Lower lobe of right lung (tissue), 2 donors: Measurements from ENCODE around the gene KIAA0513. TPM values are rescaled to one million over a fixed set of nuclear protein-coding genes. Genes with fewer than 3 reads are reported as not detected.

Experiments
- ATAC-seq, 2 donors: fragments of 200-7000 bp; cut with Tn5 transposase; one replicate each; pipeline ENCODE4 v1.9.1; 2020 to 2022; ENCODE audit warnings: mild to moderate bottlenecking in 2 of 2, moderate library complexity in 2 of 2
- DNase-seq: peaks from one replicate; pipeline ENCODE4 v3.0.0-alpha.2; 2020
- H3K27ac ChIP-seq: fragments of 200-600 bp; one replicate; pipeline ENCODE4 v1.8.0; 2022
- H3K27me3 ChIP-seq: fragments of 200-600 bp; one replicate; pipeline ENCODE4 v1.8.0; 2022; ENCODE audit warnings: low read depth
- H3K36me3 ChIP-seq: fragments of 200-600 bp; one replicate; pipeline ENCODE4 v1.8.0; 2022; ENCODE audit warnings: mild to moderate bottlenecking
- H3K4me1 ChIP-seq: fragments of 200-600 bp; one replicate; pipeline ENCODE4 v1.8.0; 2022
- H3K4me3 ChIP-seq: fragments of 200-600 bp; one replicate; pipeline ENCODE4 v1.8.0; 2022; ENCODE audit warnings: mild to moderate bottlenecking
- H3K9me3 ChIP-seq: fragments of 200-600 bp; one replicate; pipeline ENCODE4 v1.8.0; 2022
- intact Hi-C: fragments of 100-400 bp; cut with DNase I; formaldehyde crosslinking; loops from one replicate; pipeline ENCODE4 v1.11.0; 2022
- total RNA-seq: library from RNA; stranded (reverse); fragmentation: NEBNext Ultra II Directional; extraction: Animal tissue kit (Norgen Biotek cat#: 25700); gene quantifications from one replicate; pipeline ENCODE4 v1.2.1, GENCODE V29; 2021
- TF ChIP-seq, protein P1 (sequence below): fragments of 200-600 bp; IDR thresholded peaks from one replicate; pipeline ENCODE4 v1.8.0; 2022; ENCODE audit warnings: antibody characterized with exemption, mild to moderate bottlenecking
- donor health status: DM: no; HTN: yes; CAD: no; lungs with severe emphysema.

KIAA0513 gene
- total RNA-seq, 1 donor from 2014 or later, result 31.1 TPM

GRCh38 chr16:85054948-85055492 lies 27.4 kb downstream of the KIAA0513 start:
- TF ChIP-seq, protein P1, sequence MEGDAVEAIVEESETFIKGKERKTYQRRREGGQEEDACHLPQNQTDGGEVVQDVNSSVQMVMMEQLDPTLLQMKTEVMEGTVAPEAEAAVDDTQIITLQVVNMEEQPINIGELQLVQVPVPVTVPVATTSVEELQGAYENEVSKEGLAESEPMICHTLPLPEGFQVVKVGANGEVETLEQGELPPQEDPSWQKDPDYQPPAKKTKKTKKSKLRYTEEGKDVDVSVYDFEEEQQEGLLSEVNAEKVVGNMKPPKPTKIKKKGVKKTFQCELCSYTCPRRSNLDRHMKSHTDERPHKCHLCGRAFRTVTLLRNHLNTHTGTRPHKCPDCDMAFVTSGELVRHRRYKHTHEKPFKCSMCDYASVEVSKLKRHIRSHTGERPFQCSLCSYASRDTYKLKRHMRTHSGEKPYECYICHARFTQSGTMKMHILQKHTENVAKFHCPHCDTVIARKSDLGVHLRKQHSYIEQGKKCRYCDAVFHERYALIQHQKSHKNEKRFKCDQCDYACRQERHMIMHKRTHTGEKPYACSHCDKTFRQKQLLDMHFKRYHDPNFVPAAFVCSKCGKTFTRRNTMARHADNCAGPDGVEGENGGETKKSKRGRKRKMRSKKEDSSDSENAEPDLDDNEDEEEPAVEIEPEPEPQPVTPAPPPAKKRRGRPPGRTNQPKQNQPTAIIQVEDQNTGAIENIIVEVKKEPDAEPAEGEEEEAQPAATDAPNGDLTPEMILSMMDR, result no peak
- peak overlapping the region; percentile 37 for H3K4me3 ChIP-seq
- intact Hi-C loops, result no loop called here
- H3K27ac ChIP-seq, result peak overlapping the region; percentile 85
- peaks cover 31% of the 10 kb centered on the region for H3K4me1 ChIP-seq
- DNase-seq, result no peak
- ATAC-seq, result no peak
- H3K27me3 ChIP-seq, result no peaks in the 10 kb centered on the region
- peaks cover 9% of the 10 kb centered on the region for H3K36me3 ChIP-seq
- no peaks in the 10 kb centered on the region for H3K9me3 ChIP-seq

- Histone ChIP-seq H3K4me3 (peak overlapping the region; percentile 37), H3K9me3 (no peaks in the 10 kb centered on the region), H3K27me3 (no peaks in the 10 kb centered on the region), H3K27ac (peak overlapping the region; percentile 85), H3K36me3 (peaks cover 9% of the 10 kb centered on the region), H3K4me1 (peaks cover 31% of the 10 kb centered on the region)
- ATAC-seq (peak; percentile 94 to 96), DNase-seq (peak; percentile 79)
- intact Hi-C loops, result no loop called here
- TF ChIP-seq, protein P1, result no peak
Measured at GRCh38 chr16:85055493-85056210, 28.1 kb downstream of the KIAA0513 start.

DNA sequence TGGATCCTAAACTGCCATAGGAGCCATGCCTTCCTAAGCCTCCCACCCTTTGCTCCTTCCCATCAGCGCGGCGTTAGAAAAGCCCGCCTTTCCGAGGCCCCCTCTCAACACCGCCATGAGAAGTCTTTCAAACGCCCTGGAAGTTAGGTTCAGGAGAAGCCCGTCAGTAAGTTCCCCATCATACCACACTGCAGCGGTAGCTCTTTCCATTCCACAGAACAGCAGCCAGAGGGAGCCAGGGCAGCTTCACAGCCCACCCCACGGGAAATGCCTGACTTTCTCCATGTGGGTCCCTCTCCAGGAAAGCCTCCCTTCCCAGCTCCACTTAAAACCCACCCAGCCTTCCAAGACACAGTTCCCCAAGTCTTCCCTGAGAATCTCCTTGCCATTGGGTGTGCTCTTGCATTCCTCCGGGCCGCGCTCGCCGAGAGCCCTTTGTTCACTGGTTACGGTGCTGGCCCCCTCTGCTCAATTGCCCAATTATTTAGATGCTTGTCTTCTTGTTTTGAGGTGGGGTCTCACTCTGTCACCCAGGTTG lies 28.7 kb downstream of the KIAA0513 start:
- H3K9me3 ChIP-seq, result no peaks in the 10 kb centered on the region
- ATAC-seq (peak; percentile 52 to 75), DNase-seq (no peak)
- H3K36me3 ChIP-seq, result peaks cover 9% of the 10 kb centered on the region
- peaks cover 31% of the 10 kb centered on the region for H3K4me1 ChIP-seq
- TF ChIP-seq, protein P1, result peak; percentile 41
- peak overlapping the region; percentile 37 for H3K4me3 ChIP-seq
- intact Hi-C loops, result no loop called here
- no peaks in the 10 kb centered on the region for H3K27me3 ChIP-seq
- peak overlapping the region; percentile 85 for H3K27ac ChIP-seq

DNA sequence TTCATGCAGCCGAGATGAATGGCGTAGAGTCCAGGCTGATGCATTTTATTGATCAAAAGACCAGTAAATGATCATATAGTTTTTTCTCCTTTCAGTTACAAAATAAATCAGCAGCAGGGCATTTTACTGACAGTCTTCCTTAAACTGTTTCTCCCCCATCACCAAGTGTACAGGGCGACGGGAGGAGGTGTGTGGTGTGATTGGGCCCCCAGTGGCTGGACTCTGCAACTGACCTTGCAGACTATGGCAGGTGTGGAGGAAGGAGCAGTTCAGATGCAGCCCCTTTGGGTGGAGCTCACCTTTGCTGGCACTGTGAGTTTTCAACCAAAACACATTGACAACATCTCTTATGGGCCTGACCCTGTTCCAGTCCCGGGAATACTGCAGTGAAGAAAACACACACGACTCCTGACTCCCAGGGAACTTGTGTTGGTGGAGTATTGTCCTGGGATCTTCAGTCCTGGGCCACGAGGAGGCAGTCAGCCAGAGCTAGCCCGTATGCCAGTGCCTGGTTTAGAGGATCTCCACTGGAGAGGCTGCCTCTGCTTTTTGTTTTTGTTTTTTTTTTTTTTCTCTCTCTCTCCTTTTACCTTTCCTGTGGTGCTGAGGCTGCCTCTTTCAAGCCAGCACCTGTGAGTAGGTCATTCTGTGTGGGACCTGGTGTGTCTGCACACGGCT lies 29.8 kb downstream of the KIAA0513 start:
- TF ChIP-seq, protein P1, result peak; percentile 15
- Histone ChIP-seq H3K4me1 (peaks cover 40% of the 10 kb centered on the region), H3K27me3 (no peaks in the 10 kb centered on the region), H3K27ac (no peak overlapping the region), H3K9me3 (no peaks in the 10 kb centered on the region), H3K4me3 (no peak overlapping the region), H3K36me3 (peaks cover 9% of the 10 kb centered on the region)
- intact Hi-C loops, result no loop called here
- ATAC-seq (no peak), DNase-seq (no peak)

DNA sequence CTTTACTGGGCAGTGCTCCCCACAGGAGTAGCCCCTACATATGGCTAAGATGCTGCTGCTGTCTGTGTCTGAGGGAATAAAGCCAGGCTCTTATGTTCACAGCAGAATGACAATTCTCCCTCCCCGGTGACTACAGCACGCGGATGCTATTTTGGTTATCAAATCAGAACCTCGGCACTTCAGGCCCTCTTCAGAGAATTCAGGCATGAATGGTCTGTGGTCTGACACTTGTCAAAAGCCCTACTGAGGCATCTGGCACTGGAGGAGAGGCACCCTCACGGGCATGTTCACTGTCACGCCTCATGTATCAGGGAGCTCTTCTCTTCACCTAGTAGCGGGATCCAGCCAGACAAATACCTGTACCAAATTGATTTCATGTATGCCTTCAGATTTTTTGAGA lies 30.4 kb downstream of the KIAA0513 start:
- peaks cover 9% of the 10 kb centered on the region for H3K36me3 ChIP-seq
- intact Hi-C loops, result no loop called here
- H3K4me1 ChIP-seq, result peaks cover 46% of the 10 kb centered on the region
- H3K27ac ChIP-seq, result no peak overlapping the region
- TF ChIP-seq, protein P1, result no peak
- no peak overlapping the region for H3K4me3 ChIP-seq
- no peaks in the 10 kb centered on the region for H3K27me3 ChIP-seq
- ATAC-seq (no peak), DNase-seq (no peak)
- H3K9me3 ChIP-seq, result no peaks in the 10 kb centered on the region
